ENCODE results near the gene TAP1. TPM values are rescaled to one million over a fixed set of nuclear protein-coding genes. Genes with fewer than 3 reads are reported as not detected.

The TAP1 gene
- total RNA-seq, 1 experiment from 2014 or later = 12.1 TPM

- Mint-ChIP-seq H3K27ac (no peak overlapping the region), H3K36me3 (ENCODE audit: insufficient read depth in 1 of 3, low read depth in 3 of 3) (no peaks in the 10 kb centered on the region), H3K9me3 (no peaks in the 10 kb centered on the region), H3K27me3 (ENCODE audit: low read depth) (peaks cover 19% of the 10 kb centered on the region), H3K4me3 (no peak overlapping the region), H3K4me1 (0 out of 4 replicates have a peak, but pooled peaks cover 0 to 2% of the 10 kb centered on the region in 2 experiments)
- H3K4me1 ChIP-seq (ENCODE audit: insufficient read depth, low read length) = no peaks in the 10 kb centered on the region
- no peak overlapping the region for H3K4ac ChIP-seq (ENCODE audit: low read depth, low read length)
- H2BK12ac ChIP-seq (ENCODE audit: insufficient read length, low read depth, low read length) = no peak overlapping the region
- no peak overlapping the region for H4K5ac ChIP-seq (ENCODE audit: insufficient read length, low read depth, low read length)
- no peaks in the 10 kb centered on the region for H4K20me1 ChIP-seq (ENCODE audit: control insufficient read depth, insufficient read depth, insufficient read length)
- H2BK15ac ChIP-seq (ENCODE audit: low read depth, low read length) = no peak overlapping the region
- H3K79me1 ChIP-seq (ENCODE audit: insufficient read depth, low read depth, low read length, poor library complexity, severe bottlenecking) = no peaks in the 10 kb centered on the region
- WGBS (ENCODE audit: extremely low coverage, insufficient read length, low lambda C conversion rate) = no CpG with 5 or more reads among the region's 3 CpGs
- no peak overlapping the region for H3T11ph ChIP-seq (ENCODE audit: low read length)
- H3K79me2 ChIP-seq (ENCODE audit: insufficient read depth, low read length) = no peaks in the 10 kb centered on the region
- TF ChIP-seq CTCF (conservative IDR thresholded peaks at IDR 0.05) = no peak
- H2BK5ac ChIP-seq (ENCODE audit: insufficient read length, low read length) = no peak overlapping the region
- H3K4me2 ChIP-seq (ENCODE audit: insufficient read depth, insufficient read length, low read length) = no peak overlapping the region
- H3K27me3 ChIP-seq (ENCODE audit: insufficient read depth, low read length) = no peaks in the 10 kb centered on the region
- no peaks in the 10 kb centered on the region for H3K9me3 ChIP-seq (ENCODE audit: control insufficient read depth, low read depth, low read length)
- no peak overlapping the region for H2AFZ ChIP-seq (ENCODE audit: low read length)
- no peak overlapping the region for H3K56ac ChIP-seq (ENCODE audit: insufficient read length, low read depth, low read length)
- H3K27ac ChIP-seq (ENCODE audit: insufficient read length, low read depth, low read length) = no peak overlapping the region
- H2BK120ac ChIP-seq (ENCODE audit: low read depth, low read length, poor library complexity, severe bottlenecking) = no peak overlapping the region
- H3K14ac ChIP-seq (ENCODE audit: insufficient read depth, low read length) = no peak overlapping the region
- H2BK20ac ChIP-seq (ENCODE audit: low read depth, low read length, poor library complexity, severe bottlenecking) = no peak overlapping the region
- H4K8ac ChIP-seq (replicated peaks; ENCODE audit: insufficient read length, low read depth, low read length) = no peak overlapping the region
- no peak overlapping the region for H3K23ac ChIP-seq (ENCODE audit: insufficient read length, low read depth, low read length)
- no peak for DNase-seq
- H3K18ac ChIP-seq (ENCODE audit: insufficient read length, low read depth, low read length) = no peak overlapping the region
- H4K91ac ChIP-seq (ENCODE audit: insufficient read length, low read depth, low read length) = no peak overlapping the region
- H3K23me2 ChIP-seq (ENCODE audit: insufficient read length, low read depth, low read length, poor library complexity, severe bottlenecking) = no peaks in the 10 kb centered on the region
- no peak overlapping the region for H3K9ac ChIP-seq (ENCODE audit: extremely low read depth, insufficient read length, low read length)
- H2AK5ac ChIP-seq (ENCODE audit: insufficient read length, low read length) = no peak overlapping the region
These were observed 13.5 kb upstream of the TAP1 start for GRCh38 chr6:32867022-32867477.
